ENCODE measurements around the gene NPTXR.
"Not testable (repeated sequence)": the region's sequence is repeated elsewhere in the genome, so short reads cannot be mapped to it uniquely, and the experiment has no call there.

Gene NPTXR

GRCh38 chr22:38860283-38861169, 16.7 kb upstream of the NPTXR start:
- Histone ChIP-seq H3K4me1 (ENCODE audit: insufficient read depth, poor library complexity, severe bottlenecking) (no peaks in the 10 kb centered on the region), H3K9me3 (ENCODE audit: severe bottlenecking) (no peaks in the 10 kb centered on the region), H3K27ac (ENCODE audit: poor library complexity, severe bottlenecking) (no peak overlapping the region), H3K27me3 (ENCODE audit: insufficient read depth, poor library complexity, severe bottlenecking) (no peaks in the 10 kb centered on the region), H3K4me3 (ENCODE audit: severe bottlenecking) (no peak overlapping the region), H3K36me3 (ENCODE audit: low read depth) (no peaks in the 10 kb centered on the region)
- ATAC-seq (ENCODE audit: low read depth) (0 out of 3 replicates have a peak, but pooled peaks have one; percentile 6), DNase-seq (ENCODE audit: low spot score) (no peak)
- TF ChIP-seq CTCF (IDR thresholded peaks at IDR 0.05; ENCODE audit: poor library complexity, severe bottlenecking): no peak

DNA sequence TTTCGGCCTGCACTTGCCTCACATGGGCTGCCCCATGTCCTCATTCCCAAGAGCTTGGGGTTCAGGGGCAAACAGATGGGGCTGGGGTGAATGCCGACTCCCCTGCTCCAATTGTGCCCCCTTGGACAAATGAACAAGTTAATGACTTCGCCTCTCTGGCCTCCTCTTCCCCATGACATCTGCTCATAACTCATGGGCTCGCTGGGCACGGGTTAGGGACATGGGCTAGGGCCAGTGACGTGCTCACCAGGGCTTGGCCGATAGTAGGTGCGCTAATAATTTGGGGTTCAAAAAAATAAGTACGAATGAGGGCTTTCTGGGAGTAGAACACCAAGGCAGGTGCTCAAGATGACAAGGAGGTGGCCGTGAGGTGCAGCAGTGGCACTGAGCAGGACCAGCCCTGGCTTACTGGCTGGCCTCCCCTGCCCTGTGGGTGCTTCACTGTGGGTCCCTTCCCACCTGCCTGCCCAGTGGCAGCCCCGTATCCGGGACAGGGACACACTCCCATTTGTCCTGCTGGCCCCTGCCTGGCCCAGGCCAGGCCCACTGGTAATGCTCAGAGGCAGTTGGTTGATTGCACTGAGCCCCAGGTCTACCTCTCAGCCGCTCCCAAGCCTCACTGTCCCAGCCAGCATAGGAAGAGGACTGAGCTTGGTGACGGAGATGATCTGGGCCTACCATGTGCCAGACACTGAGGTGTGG, 15.9 kb upstream of the NPTXR start:
- no peak for TF ChIP-seq CTCF (IDR thresholded peaks at IDR 0.05; ENCODE audit: poor library complexity, severe bottlenecking)
- no peaks in the 10 kb centered on the region for H3K27me3 ChIP-seq (ENCODE audit: insufficient read depth, poor library complexity, severe bottlenecking)

GRCh38 chr22:38858492-38858891, 14.7 kb upstream of the NPTXR start:
- H3K27me3 ChIP-seq (ENCODE audit: insufficient read depth, poor library complexity, severe bottlenecking): no peaks in the 10 kb centered on the region
- no peak overlapping the region for H3K27ac ChIP-seq (ENCODE audit: poor library complexity, severe bottlenecking)
- H3K36me3 ChIP-seq (ENCODE audit: low read depth): no peaks in the 10 kb centered on the region
- H3K9me3 ChIP-seq (ENCODE audit: severe bottlenecking): no peaks in the 10 kb centered on the region
- ATAC-seq (ENCODE audit: low read depth) (no peak), DNase-seq (ENCODE audit: low spot score) (no peak)
- no peak for TF ChIP-seq CTCF (IDR thresholded peaks at IDR 0.05; ENCODE audit: poor library complexity, severe bottlenecking)
- H3K4me1 ChIP-seq (ENCODE audit: insufficient read depth, poor library complexity, severe bottlenecking): no peaks in the 10 kb centered on the region
- no peak overlapping the region for H3K4me3 ChIP-seq (ENCODE audit: severe bottlenecking)

More for the DNA sequence above, 15.9 kb upstream of the NPTXR start:
- 0 out of 3 replicates have a peak, but pooled peaks have one; percentile 6 for ATAC-seq (ENCODE audit: low read depth)
- Histone ChIP-seq H3K4me1 (ENCODE audit: insufficient read depth, poor library complexity, severe bottlenecking) (no peaks in the 10 kb centered on the region), H3K4me3 (ENCODE audit: severe bottlenecking) (no peak overlapping the region), H3K27ac (ENCODE audit: poor library complexity, severe bottlenecking) (no peak overlapping the region), H3K9me3 (ENCODE audit: severe bottlenecking) (no peaks in the 10 kb centered on the region), H3K36me3 (ENCODE audit: low read depth) (no peaks in the 10 kb centered on the region)
- no peak for DNase-seq (ENCODE audit: low spot score)

DNA sequence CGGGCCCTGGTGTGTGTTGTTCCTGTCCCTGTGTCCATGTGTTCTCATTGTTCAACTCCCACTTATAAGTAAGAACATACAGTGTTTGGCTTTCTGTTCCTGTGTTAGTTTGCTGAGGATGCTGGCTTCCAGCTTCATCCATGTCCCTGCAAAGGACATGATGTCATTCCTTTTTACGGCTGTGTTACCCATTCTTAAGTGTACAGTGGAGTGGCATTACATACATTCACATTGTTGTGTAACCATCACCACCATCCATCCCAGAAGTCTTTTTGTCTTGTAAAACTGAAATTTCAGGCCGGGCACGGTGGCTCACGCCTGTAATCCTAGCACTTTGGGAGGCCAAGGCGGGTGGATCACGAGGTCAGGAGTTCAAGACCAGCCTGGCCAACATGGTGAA, 10.6 kb upstream of the NPTXR start:
- H3K27ac ChIP-seq (ENCODE audit: poor library complexity, severe bottlenecking); ATAC-seq (ENCODE audit: low read depth); H3K9me3 ChIP-seq (ENCODE audit: severe bottlenecking); H3K4me1 ChIP-seq (ENCODE audit: insufficient read depth, poor library complexity, severe bottlenecking); H3K4me3 ChIP-seq (ENCODE audit: severe bottlenecking); DNase-seq (ENCODE audit: low spot score); H3K36me3 ChIP-seq (ENCODE audit: low read depth); H3K27me3 ChIP-seq (ENCODE audit: insufficient read depth, poor library complexity, severe bottlenecking): not testable (repeated sequence)

- H3K4me1 ChIP-seq (ENCODE audit: insufficient read depth, poor library complexity, severe bottlenecking); H3K4me3 ChIP-seq (ENCODE audit: severe bottlenecking); ATAC-seq (ENCODE audit: low read depth); H3K9me3 ChIP-seq (ENCODE audit: severe bottlenecking); DNase-seq (ENCODE audit: low spot score); H3K27ac ChIP-seq (ENCODE audit: poor library complexity, severe bottlenecking); H3K36me3 ChIP-seq (ENCODE audit: low read depth); H3K27me3 ChIP-seq (ENCODE audit: insufficient read depth, poor library complexity, severe bottlenecking): not testable (repeated sequence)
These were observed 10.1 kb upstream of the NPTXR start for GRCh38 chr22:38853883-38854282.

Measured in RWPE2 (cell line).